GM13976 (cell line): ENCODE results near the gene CDH13.

ENCODE experiments used
- DNase-seq: peaks from one replicate; pipeline ENCODE4 v3.0.0; 2012; ENCODE audit warnings: low spot score
- CTCF ChIP-seq: IDR thresholded peaks from 2 replicates; pipeline ENCODE4 v1.5.1; 2012; ENCODE audit warnings: borderline replicate concordance, mild to moderate bottlenecking; ENCODE audit not compliant: insufficient read depth; ENCODE audit errors: extremely low read depth, missing control alignments, control extremely low read depth
- in situ Hi-C: fragments of 300-500 bp; cut with MboI; formaldehyde crosslinking; loops from one replicate; pipeline ENCODE4 v1.12.0; 2022; ENCODE audit warnings: low sequenced_read_pairs, mixed read lengths, inconsistent platforms; ENCODE audit not compliant: unreplicated experiment

CDH13 gene

GRCh38 chr16:83808573-83809014 lies 1181.8 kb downstream of the CDH13 start:
- in situ Hi-C loops = no loop called here
- TF ChIP-seq CTCF = no peak
- DNase-seq = no peak

GRCh38 chr16:83809092-83809491 lies 1182.3 kb downstream of the CDH13 start:
- in situ Hi-C loops = no loop called here
- no peak for DNase-seq
- TF ChIP-seq CTCF = no peak

GRCh38 chr16:83810901-83811300 lies 1184.1 kb downstream of the CDH13 start:
- TF ChIP-seq CTCF = no peak
- DNase-seq = no peak
- in situ Hi-C loops = no loop called here

GRCh38 chr16:83813823-83814658 lies 1187.3 kb downstream of the CDH13 start:
- TF ChIP-seq CTCF = no peak
- DNase-seq = no peak
- in situ Hi-C loops = no loop called here

- TF ChIP-seq CTCF = no peak
- DNase-seq = no peak
- in situ Hi-C loops = no loop called here
Measured at GRCh38 chr16:83814659-83814985, 1187.9 kb downstream of the CDH13 start.

GRCh38 chr16:83817022-83817421 lies 1190.3 kb downstream of the CDH13 start:
- no peak for DNase-seq
- no peak for TF ChIP-seq CTCF
- in situ Hi-C loops = no loop called here
